Stimulated activated CD8-positive, alpha-beta memory T cell treated with anti-CD3 and anti-CD28 coated beads, Interleukin-7, amount 100 ng/mL, for 1 hour (primary cell): ENCODE measurements around the gene SPATA17.

Source experiments
- DNase-seq, 2 donors: peaks; one replicate each; pipeline ENCODE4 v3.0.0-alpha.2; 2020; ENCODE audit warnings: low read depth in 2 of 2

The SPATA17 gene

GRCh38 chr1:217911908-217912307 lies 280.8 kb downstream of the SPATA17 start:
- DNase-seq = no peak

GRCh38 chr1:217917281-217917887 lies 286.2 kb downstream of the SPATA17 start:
- DNase-seq = no peak

- no peak for DNase-seq
Measured at GRCh38 chr1:217919683-217920388, 288.7 kb downstream of the SPATA17 start.
